Testis (tissue), 3 donors: ENCODE results near the gene MKI67. TPM values are rescaled to one million over a fixed set of nuclear protein-coding genes. Genes with fewer than 3 reads are reported as not detected.

Experiments
- DNase-seq: peaks from one replicate; pipeline ENCODE4 v3.0.0-alpha.2; 2019
- H3K27ac ChIP-seq, 2 donors: fragments of 200-600 bp; sonication (generic); one replicate each; pipeline ENCODE4 v1.5.1; 2019
- H3K27me3 ChIP-seq: fragments of 200-600 bp; sonication (generic); one replicate; pipeline ENCODE4 v1.5.1; 2019
- H3K36me3 ChIP-seq: fragments of 200-600 bp; sonication (generic); one replicate; pipeline ENCODE4 v1.5.1; 2017; ENCODE audit warnings: low read depth; ENCODE audit errors: missing control alignments
- H3K4me1 ChIP-seq: fragments of 200-600 bp; sonication (generic); one replicate; pipeline ENCODE4 v1.5.1; 2019
- H3K4me3 ChIP-seq, 2 donors: fragments of 200-600 bp; sonication (generic); one replicate each; pipeline ENCODE4 v1.5.1; 2017 to 2019
- H3K9me3 ChIP-seq: fragments of 200-600 bp; sonication (generic); one replicate; pipeline ENCODE4 v1.5.1; 2017
- POLR2A ChIP-seq: fragments of 450-650 bp; IDR thresholded peaks from one replicate; pipeline ENCODE4 v1.6.1; 2017; ENCODE audit warnings: antibody characterized with exemption, mild to moderate bottlenecking, moderate library complexity
- WGBS, 2 donors: methylation state at CpG; one replicate each; pipeline ENCODE4 v1.1.5; 2018; 5-methylcytosine and 5-hydroxymethylcytosine counted together
- intact Hi-C: fragments of 100-400 bp; cut with DNase I; formaldehyde crosslinking; loops from one replicate; pipeline ENCODE4 v1.15.1; 2023; ENCODE audit warnings: low total_unique reads
- polyA plus RNA-seq: library from polyadenylated mRNA; stranded (reverse); fragments of 350-450 nt; fragmentation: Illumina TruSeq; extraction: RNeasy Lipid Tissue Mini Kit (QIAGEN cat#74804); gene quantifications from one replicate; pipeline ENCODE4 v1.2.3, GENCODE V29; 2014; ENCODE audit warnings: low read depth, low replicate concordance; ENCODE audit not compliant: insufficient read depth
- total RNA-seq, 2 donors: library from RNA; depleted of rRNA; stranded (reverse); fragments of >200 nt; gene quantifications; one replicate each; pipeline ENCODE4 v1.2.3, GENCODE V29; 2016
- TF ChIP-seq, protein P1 (sequence below), 3 experiments: fragments of 450-650 bp in 2 of 3; fragments of 200-600 bp in 1 of 3; sonication (generic) in 1 of 3; IDR thresholded peaks; one replicate each; pipeline ENCODE4 v1.5.1; 2016 to 2019; ENCODE audit warnings: antibody characterized with exemption in 3 of 3, mild to moderate bottlenecking in 2 of 3, moderate library complexity in 1 of 3

The MKI67 gene
- total and polyA plus RNA-seq, 3 donors from 2014 or later: 4.0 to 7.2 (median 4.5) TPM

- TF ChIP-seq POLR2A: no peak
- TF ChIP-seq, protein P1, sequence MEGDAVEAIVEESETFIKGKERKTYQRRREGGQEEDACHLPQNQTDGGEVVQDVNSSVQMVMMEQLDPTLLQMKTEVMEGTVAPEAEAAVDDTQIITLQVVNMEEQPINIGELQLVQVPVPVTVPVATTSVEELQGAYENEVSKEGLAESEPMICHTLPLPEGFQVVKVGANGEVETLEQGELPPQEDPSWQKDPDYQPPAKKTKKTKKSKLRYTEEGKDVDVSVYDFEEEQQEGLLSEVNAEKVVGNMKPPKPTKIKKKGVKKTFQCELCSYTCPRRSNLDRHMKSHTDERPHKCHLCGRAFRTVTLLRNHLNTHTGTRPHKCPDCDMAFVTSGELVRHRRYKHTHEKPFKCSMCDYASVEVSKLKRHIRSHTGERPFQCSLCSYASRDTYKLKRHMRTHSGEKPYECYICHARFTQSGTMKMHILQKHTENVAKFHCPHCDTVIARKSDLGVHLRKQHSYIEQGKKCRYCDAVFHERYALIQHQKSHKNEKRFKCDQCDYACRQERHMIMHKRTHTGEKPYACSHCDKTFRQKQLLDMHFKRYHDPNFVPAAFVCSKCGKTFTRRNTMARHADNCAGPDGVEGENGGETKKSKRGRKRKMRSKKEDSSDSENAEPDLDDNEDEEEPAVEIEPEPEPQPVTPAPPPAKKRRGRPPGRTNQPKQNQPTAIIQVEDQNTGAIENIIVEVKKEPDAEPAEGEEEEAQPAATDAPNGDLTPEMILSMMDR (IDR thresholded peaks at IDR 0.05): no peak
These were observed 79.3 kb downstream of the MKI67 start for GRCh38 chr10:128046953-128047290.

More at GRCh38 chr10:128046953-128047290, 79.3 kb downstream of the MKI67 start:
- WGBS, 2 donors: 87 to 91% methylated on average over 7 to 10 of the region's 10 CpGs
- Histone ChIP-seq H3K4me1 (peaks cover 6% of the 10 kb centered on the region), H3K4me3 (no peak overlapping the region), H3K27me3 (no peaks in the 10 kb centered on the region), H3K36me3 (no peaks in the 10 kb centered on the region), H3K27ac (no peak overlapping the region), H3K9me3 (no peaks in the 10 kb centered on the region)
- no peak for DNase-seq
- intact Hi-C loops: no loop called here

Other genes starting within 250 kb of the MKI67 start
- under 1 TPM in 1 of 2 donors, not detected in 1; 0.55 TPM for gene CLRN3, start 233.5 kb downstream of the MKI67 start, total RNA-seq
- not detected for gene CLRN3, start 233.5 kb downstream of the MKI67 start, polyA plus RNA-seq
- 10 to 100 TPM; 15.3 to 26.6 TPM for gene PTPRE, start 219.3 kb downstream of the MKI67 start, total RNA-seq
- gene PTPRE, start 219.3 kb downstream of the MKI67 start, polyA plus RNA-seq: 10.0 TPM